Pulmonary artery endothelial cell (primary cell): ENCODE data around the gene SLC2A9. TPM values are rescaled to one million over a fixed set of nuclear protein-coding genes. Genes with fewer than 3 reads are reported as not detected.

ENCODE experiments used
- DNase-seq: peaks from one replicate; pipeline ENCODE4 v3.0.0-alpha.2; 2011; ENCODE audit warnings: low read depth, low spot score
- total RNA-seq: library from RNA; depleted of rRNA; stranded (reverse); fragments of >200 nt; gene quantifications from 2 replicates; pipeline ENCODE4 v1.2.3, GENCODE V29; 2014

The SLC2A9 gene
- total RNA-seq, 1 donor from 2014 or later: 0.92 TPM

GRCh38 chr4:10020106-10020505 is 1.2 kb downstream of the SLC2A9 start:
- DNase-seq: no peak

GRCh38 chr4:10019521-10020051 is 1.7 kb downstream of the SLC2A9 start:
- DNase-seq: no peak

- DNase-seq: peak; percentile 87
Observed at GRCh38 chr4:10018818-10019461, 2.4 kb downstream of the SLC2A9 start.

GRCh38 chr4:10017037-10017893 is 4.0 kb downstream of the SLC2A9 start:
- DNase-seq: no peak

DNA sequence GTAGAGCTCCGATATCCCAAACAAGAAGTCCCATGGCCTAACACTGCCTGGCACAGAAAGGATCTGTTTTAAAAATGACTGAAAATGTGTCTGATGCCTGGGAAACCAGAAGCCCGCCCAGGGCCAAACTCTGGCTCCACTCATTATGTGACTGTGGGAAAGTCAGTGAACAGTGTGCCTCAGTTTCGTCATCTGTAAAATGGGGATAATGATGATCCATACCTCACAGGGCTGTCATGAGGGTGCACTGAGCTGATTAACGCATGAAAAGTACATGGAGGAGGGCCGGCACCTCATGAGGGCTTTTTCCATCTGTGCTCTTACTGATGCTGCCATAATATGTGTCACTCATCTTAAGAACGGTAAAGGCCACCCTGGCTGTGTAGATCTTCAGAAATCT is 5.1 kb downstream of the SLC2A9 start:
- DNase-seq: no peak

DNA sequence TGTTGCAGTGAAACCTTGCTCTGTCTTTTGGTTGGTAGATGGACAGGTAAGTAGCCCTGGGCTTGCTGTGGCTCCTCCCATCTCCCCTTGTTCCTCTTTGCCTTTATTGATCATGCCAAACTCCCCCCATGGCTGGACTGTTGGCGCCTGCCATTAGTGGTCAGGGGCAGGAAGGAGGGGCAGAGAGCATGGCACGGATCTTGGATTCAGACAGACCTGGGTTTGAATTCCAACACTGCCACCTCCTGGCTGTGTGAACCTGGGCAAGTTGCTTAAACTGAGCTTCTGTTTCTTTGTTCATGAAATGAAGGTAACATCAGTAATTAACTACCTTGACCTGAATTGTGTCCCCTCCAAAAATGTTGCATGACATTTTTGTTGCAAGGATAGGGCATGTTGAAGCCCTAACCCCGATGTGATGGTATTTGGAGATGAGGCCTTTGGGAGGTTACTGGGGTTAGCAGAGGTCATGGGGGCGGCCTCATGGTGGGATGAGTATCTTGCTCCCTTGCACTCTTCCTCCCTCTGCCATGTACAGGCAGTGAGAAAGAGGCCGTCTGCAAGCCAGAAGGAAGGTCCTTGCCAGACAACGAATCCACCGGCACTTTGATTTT is 6.0 kb downstream of the SLC2A9 start:
- DNase-seq: peak; percentile 43

DNA sequence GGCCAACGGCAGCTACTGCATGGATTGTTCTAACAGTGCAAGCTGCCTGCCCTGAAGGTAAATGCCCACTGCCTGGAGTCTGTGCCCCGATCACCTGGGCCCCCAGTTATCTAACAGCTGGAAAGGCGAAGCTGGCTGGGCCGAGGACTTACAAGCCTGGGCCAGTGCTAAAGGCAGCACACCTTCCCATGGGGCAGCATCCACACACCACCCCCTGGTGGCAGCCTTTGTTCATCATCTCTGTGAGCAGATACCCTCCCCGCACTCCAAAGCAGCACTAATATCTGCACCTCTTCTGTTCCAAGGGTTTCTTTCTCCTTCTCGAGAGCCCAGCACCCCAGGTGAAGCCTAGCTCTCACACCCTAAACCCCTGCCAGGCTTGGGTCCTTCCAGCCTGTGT is 7.6 kb downstream of the SLC2A9 start:
- DNase-seq: no peak

DNA sequence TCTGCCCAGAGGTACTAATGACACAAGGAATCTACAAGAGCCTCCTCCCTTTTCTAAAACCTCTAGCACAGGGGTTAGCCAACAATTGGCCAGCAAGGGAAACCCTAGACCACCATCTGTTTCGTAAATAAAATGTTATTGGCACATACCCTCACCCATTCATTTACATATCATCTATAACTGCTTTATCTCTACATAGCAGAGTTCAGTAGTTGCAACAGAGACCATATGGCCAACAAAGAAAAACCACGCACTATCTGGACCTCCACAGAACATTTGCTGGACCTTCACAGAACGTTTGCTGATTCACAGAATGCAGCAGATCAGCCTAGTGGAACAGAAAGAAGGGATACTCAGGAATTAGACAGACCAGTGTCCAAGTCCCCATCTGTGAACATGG is 9.4 kb downstream of the SLC2A9 start:
- DNase-seq: no peak

GRCh38 chr4:10011277-10011676 is 10.0 kb downstream of the SLC2A9 start:
- DNase-seq: no peak

- DNase-seq: no peak
Observed at GRCh38 chr4:10009861-10010500, 11.3 kb downstream of the SLC2A9 start.

- no peak for DNase-seq
Observed at GRCh38 chr4:10008609-10009005, 12.7 kb downstream of the SLC2A9 start.

DNA sequence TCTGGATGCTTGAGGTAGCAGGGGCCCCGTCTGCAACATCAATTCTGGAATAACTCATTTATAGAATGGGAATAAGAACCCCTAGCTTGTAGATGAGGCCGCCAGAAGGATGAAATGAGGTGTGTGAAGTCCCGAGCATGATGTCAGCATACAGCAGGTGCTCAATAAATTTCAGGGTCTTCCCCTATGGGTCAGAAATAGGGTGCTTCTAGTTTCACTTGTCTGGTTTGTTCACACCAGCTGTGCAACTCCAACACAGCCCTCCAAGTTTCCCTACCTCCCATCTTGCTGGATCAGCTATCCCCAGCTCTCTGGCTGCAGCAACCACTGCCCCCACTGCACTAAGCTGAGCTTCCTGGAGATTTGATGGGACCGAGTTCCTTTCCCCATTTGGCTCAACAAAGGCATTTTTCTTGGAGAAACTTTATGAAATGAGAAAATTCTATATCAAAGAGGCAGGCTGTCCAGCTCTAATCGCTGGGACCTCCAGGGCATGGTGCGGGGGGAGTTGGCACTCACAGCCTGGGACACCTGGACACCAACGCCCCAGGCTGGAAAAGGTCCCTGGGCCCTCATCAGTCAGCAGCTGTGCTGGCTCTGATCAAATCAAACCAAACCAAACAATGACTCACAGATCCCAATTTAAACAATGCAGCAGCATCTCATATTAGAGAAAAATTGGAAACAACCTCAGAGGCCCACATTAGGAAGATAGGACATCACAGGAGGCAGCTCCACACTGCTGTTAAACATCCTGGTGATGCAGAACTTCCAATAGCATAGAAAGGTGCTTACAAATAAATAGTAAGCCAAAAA is 13.3 kb downstream of the SLC2A9 start:
- no peak for DNase-seq

DNA sequence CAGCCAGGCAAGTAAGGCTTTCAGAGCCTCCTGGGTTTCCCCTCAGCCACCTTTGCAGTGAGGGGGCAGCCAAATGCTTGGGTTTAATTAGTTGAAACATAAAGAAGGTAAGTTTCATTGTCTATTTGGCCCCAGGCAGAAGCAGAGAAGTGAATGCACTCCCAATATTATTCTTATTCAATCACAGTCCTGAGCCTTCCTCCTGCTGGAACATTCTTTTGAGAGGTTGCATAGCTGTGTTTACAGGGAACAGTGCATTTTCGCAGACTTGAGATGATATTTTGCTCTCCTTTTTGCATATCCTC is 13.9 kb downstream of the SLC2A9 start:
- DNase-seq: no peak

DNA sequence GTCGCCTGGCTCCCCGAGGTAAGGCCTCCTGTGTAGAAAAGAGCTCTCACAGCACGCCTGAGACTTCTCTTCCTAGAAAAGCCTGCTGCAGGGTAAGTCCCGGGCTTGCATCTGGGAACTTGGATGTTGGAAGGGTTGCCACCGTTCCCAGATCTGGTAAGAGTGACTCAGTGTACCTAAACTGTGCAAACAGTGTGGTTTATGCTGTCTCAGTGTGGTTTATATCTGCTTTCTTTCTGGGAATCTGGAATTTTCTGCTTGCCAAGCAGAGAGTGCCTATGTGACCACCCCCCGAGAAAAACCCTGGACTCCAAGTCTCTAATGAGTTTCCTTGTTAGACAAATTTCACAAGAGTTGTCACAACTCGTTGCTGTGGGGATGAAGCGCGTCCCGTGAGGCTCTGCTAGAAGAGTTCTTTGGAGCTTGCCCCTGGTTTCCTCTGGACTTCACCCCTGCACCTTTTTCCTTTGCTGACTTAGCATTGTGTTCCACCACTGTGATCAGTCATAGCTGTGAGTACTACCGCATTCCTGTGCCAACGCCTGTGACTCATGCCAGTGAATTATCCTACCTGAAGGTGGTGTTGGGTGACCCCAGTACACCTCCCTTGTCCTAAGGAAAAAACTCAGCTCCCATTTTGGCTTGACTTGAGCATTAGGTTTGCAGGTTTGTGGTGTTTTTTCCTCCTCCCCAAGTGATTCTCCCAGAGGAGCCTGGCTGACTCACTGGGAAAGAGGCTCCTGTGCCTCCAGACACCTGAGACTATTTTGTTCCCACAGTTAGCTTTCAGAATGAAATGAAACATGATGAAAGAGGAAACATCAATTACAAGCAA is 14.5 kb downstream of the SLC2A9 start:
- DNase-seq: no peak

DNA sequence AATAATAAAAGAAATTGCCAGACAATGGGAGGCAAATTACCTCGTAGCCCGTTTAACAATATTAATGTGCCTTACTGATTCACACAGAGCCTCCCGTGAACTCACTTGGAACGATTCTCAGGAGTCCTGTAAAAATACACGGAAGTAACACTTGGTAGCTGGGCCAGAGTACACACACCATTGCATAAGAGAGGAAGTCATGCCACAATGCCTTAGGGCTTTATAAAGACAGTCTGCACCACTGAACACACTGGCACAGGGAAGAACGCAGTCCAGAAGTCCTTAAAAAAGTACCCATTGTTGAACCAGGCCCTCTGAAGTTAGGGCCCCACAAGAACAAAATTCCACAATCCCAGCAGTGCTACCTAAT is 15.1 kb downstream of the SLC2A9 start:
- DNase-seq: peak; percentile 68

- DNase-seq: no peak
Observed at GRCh38 chr4:10005632-10006031, 15.7 kb downstream of the SLC2A9 start.

GRCh38 chr4:10003666-10004065 is 17.6 kb downstream of the SLC2A9 start:
- DNase-seq: no peak

- no peak for DNase-seq
Observed at GRCh38 chr4:10002278-10002677, 19.0 kb downstream of the SLC2A9 start.

DNA sequence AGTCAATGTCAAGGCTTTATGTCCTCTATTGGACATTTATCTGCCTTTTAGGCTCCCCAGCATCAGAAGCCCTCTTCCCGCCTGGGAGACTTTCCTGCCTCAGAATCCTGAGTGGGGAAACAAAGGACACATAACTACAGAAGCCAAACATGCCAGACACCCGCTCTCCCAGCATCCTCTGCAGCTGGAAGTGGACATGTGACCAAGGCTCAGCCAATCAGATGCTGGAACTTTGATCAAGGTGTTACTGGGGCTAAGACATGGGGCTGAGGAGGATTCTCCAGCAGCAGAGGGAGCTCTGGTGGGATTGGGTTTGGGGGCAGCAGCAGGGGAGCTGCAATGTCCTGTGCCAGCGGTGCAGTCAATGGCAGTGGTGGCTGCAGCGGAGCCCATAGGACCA is 19.5 kb downstream of the SLC2A9 start:
- DNase-seq: no peak

DNA sequence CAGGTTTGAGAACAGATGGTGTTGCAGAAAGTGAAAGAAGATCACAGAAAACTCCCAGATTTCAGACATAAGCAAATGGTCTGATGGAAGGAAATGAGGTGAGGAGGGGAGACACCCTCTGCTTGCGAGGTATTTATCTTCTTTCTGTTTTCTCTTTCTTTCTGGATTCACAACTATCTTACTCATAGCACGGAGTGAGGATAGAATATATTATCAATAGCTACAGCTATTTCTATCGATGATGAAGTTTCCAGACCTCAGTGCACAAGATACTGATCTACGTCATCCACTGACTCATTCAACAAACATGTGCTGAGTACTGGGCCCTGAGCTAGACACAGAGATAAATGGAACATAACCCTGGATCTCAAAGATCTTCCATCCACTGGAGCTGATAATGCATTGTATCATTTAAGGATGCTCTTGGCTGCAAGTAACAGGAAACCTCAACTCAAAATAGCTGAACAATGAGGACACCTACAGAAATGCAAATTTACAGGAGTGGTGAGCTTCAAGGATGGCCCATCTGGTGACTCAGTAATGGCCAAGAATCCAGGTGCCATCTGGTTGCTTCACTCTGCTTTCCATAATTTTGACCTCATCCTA is 21.2 kb downstream of the SLC2A9 start:
- no peak for DNase-seq
